G401.6 (cell line): Measurements from ENCODE around the gene CD58.

Experiments
- FAIRE-seq: peaks from 2 replicates; lab custom pipeline; 2012; peaks lifted over from hg19 to GRCh38; lab: Jason Lieb, UNC

The CD58 gene

DNA sequence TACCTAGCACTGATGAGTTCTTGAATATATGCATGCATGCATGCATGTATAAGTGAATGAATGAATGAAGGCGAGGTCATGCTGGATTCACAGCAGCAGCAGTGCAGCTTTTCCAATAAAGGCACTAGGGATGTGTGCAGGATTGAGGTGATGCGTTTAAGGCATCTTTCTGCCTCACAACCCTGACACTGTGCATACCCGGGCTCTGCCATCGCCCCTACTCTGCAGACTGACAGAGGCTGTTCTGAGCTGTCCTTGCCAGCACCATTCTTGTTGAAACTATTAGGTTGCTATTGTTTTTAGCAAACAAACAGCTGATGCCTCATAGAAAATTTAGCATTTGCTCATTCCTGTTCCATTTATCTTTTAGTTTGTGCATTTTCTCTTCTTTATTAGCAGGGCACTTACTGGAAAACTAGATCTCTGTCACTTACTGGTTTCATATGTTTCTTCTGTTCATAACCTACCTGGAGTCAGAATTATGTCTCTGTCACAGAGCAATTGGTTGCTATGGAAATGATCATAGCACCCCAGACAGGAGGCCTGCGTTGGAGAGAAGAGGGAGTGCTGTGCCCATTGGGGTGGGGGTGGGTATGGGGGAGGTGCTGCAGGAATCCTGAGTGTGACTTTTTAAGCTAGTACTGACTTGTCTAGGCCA, 79.0 kb downstream of the CD58 start:
- FAIRE-seq, result no peak

DNA sequence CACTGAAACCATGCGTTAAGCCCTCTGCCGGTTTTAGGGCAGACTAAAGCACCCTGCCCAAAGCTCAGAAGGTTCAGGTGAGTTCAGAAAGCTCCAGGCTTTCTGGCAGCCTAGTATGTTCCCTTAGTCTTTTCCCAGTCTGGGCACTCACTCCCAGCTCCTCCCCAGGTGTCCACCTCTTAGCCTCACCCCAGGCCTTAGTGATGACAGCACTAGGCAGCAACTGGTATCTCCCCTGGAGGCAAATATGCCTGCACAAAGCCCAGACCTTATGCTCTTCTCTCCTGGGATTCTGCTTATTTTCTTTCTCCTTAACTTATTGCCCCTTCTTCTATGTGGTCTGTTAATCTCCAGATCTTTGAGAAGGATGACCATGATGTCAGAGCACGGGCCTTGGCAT, 80.2 kb downstream of the CD58 start:
- no peak for FAIRE-seq

DNA sequence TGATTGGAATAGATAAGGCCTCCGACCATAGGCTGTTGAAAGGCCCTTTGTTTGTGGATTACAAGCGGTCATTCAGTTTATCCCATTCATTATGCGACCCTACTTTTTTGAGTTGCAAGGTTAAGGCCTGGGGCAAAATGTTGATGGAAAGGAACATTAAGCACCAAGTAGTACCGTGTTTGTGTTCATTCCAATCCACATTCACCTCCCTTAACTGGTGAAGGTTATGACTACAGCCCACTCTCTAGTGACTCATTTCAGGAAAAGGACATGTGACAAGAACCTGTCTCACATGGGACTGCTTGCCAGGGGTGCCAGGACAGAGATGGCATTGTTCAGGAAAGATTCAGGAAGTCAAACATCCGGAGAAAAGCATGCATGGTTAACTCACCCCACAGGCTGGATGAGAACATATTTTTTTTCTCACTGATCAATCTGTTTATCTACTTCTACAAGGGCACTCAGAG, 81.6 kb downstream of the CD58 start:
- no peak for FAIRE-seq

DNA sequence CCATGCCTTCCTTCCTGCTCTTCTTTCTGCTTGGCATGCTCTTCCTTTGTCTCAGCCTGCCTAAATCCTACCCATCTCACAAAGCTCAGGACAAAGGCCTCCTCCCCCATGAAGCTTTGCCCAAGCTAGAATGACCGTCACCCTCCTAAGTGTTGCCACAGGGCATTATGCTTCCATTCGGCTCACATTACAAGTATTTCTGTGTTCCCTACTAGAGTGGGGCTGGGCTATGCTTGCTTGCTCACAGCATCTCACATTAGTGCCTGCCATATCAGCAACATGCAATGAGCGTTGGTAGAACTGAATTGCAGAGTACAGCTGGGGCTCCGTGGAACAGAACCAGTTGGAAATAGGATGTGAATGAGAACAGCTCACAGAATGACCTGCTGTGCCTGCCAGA, 82.8 kb downstream of the CD58 start:
- FAIRE-seq, result no peak

DNA sequence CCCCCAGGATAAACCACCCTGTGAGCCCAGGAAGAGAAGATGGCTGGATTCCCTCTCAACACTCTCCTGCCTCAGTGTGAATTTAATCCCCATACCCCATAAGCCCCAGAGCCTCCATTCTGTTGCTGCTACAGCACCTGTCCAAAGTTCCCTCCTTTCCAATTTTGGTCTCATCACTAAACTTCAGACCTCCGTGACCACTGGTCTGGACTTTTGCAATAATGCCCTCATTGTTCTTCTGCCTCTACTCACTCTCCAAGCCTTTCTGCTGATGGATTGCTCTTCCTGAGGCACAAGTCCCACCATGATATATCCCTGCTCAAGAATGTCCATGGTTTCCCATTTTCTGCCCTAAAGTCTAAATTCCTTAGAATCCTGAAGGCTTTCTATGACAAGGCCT, 83.2 kb downstream of the CD58 start:
- no peak for FAIRE-seq

DNA sequence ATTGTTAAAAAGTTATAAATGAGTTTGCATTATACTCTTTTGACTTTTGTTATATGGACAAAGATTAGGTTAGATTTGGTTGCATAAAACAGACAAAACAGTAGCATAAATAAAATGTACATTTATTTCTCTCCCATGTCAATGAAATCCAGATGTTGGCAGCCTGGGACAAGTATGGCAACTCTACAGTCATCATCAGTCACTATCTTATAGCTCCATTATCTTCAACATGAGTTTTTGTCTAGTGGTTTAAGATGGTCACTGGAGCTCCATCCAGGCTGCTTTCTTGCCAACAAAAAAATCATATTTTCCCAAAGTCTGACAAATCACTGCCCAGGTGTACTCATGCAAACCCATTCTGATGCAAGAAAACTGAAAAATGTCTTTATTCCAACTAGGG, 83.8 kb downstream of the CD58 start:
- no peak for FAIRE-seq

DNA sequence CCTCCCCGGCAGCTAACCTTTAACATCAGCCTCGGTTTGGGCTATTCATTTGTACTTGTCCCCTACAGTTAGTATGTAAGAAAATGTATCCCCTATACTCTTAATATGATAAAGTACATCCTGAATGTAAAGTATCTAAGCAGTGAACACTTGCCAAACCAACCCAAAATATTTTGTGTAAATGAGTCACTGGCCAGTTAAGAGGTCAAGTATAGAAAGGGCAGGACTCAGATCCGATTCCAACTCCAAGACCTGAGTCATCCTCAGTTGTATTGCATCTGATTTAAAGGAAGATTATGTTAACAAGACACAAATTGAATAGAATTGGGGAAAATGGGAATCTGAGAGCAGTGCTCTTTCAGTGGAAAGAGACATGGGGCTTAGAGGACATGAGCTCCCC, 84.4 kb downstream of the CD58 start:
- FAIRE-seq, result no peak

DNA sequence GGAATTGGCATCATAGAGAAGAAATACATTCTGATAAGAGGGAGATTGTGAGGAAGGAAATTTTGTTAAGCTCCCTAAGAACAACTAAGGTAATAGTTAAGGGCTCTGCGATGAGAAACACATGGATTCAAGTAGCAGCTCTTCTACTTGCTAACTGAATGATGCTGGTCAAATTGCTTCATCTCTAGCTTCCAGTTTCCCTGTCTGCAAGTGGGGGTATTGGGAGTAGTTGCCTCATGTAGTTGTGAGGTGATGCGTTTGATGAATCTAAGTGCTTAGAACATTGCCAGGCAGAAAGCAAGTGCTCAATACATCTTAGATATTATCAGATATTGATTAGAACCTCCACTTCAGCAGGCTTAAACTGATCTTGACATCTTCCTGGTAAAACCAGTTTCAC, 84.8 kb downstream of the CD58 start:
- FAIRE-seq, result no peak

DNA sequence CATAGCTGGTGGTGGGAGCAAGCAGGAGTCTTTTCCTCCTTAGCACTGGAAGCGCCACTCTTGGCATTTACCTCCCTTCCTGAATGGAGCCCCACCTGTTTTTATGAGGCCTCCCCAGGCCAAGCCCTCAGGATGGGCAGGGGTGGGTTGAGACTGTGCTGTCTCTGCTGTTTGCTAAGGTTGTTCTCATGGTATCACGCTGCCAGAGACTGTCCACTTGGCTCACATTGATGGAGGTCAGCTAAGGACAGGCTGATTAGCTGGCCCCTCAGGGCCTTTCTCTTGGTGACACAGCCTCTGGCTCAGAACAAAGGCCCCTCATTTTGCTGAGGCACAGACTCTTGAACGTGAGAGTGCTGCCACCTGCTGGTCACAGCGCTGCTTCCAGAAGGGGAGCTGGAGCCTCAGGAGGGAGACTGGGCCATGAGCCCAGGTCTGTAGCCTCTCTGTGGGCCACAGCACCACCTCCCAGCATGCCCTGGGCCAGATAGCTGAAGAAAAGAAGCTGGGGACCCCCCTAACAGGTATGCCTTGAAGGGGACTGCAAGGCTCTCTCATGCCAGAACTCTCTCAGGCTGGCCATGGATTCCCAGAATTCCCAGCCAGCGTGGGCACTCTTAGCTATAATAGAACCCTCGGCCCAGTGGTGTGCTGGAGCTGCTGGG, 85.6 kb downstream of the CD58 start:
- FAIRE-seq, result no peak

DNA sequence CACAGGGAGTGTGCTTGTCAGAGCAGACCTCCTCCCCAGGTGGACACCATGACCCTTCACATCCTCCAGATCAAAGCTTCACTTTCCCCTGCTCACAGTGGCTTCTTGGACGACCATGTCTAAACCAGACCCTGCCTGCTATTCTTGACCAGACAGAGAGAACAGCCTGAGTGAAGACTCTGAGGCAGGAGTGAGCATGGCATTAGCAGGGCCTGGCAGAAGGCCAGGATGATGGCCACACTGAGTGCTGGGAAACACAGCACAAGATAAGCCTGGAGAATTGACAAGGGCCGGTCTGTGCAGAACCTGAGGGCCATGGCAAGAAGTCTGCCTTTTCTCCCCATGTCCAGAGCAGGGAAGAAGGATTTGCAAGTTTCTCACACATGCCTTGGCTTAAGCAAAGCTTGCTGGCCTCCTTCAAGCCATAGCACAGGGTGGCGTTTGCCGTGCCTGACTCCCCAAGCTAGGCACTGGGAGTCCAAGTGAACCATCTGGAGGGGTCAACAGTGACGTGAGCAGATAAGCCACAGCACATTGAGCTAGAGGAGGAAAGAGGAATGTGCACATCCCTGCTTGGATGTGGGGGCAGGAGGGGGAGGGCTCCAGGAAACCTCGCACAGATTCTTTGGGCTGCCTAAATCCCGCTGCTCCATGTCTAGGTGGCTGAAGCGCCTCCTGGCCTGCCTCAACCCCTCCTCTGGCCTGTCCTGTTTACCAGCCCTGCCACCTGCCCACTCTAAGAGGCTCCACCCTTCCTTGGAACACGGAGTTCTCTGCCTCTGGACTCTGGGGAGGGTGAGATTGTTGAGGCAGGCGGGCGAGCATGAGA, 87.1 kb downstream of the CD58 start:
- FAIRE-seq, result no peak

DNA sequence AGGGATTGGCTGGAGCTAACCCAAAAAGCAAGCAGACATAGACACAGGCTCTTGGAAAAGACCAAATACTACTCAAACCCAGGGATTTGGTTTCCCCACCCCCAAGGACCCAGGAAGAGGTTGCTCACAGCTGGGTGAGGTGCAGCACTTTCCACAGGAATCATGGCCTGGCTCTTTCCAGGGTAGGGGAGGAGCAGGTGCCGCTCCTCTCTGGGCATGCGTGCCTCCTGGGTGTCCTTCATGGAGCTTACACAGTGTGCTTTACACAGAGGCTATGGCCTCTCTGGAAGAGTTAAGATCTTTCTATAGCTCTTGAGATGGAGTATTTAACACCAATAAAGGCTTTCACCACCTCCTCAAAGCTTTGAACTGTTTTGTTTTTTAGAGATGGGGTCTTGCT, 88.3 kb downstream of the CD58 start:
- FAIRE-seq, result no peak

DNA sequence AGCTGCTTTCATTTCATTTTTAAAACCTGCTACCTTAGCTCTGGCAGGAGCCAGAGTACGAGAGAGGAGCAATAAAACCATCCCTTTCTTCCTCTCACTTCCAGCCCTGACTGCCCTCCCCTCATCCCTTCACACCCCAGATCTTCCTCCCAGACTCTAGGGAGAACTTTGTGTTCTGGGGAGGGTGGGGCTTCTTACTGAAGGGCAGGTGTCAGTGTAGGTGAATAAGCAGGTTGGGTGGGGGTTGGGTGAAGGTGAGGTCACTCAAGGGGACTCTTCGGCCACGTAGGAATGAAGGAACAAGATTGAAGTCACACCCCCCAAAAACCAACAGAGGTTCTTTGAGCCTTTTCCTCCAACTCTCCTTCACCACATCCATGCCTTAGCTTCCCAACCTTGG, 88.9 kb downstream of the CD58 start:
- FAIRE-seq, result no peak

DNA sequence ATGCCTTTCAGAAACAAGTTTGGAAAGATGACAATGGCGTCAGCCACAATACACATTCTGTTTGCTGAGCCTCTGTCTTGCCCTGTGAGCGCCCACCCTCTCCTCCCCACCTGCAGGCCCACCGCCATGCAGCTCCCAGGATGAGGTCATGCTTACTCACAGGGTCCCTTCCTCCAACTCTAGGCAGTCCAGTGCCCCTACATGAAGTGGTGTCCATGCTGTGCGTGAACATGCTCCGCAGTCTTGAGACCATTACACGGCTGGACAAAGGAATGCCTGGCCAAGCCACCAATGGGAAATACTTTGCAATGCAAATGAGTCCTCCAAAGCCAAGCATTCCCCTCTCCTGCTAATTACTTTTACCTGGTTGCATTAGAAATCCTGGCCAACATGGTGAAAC, 92.2 kb downstream of the CD58 start:
- FAIRE-seq, result no peak

DNA sequence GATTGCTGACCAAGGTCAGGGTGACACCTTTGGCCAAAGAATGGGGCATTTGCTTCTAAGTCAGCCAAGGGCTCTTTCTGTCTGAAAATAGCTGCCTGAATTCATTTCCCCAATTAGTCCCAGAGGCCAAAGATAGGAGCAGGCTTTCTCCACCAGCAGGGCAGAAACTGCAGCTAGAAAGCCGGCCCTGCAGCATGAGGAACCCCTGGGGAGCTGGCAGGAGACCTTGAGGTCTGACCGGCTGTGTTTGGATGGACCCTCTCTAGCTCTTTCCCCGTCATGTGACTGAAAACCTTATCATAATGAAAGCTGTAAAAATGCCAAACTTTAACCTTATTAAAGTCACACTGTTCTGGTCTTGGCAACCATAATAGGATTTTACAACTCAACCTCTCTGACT, 93.4 kb downstream of the CD58 start:
- FAIRE-seq, result no peak

DNA sequence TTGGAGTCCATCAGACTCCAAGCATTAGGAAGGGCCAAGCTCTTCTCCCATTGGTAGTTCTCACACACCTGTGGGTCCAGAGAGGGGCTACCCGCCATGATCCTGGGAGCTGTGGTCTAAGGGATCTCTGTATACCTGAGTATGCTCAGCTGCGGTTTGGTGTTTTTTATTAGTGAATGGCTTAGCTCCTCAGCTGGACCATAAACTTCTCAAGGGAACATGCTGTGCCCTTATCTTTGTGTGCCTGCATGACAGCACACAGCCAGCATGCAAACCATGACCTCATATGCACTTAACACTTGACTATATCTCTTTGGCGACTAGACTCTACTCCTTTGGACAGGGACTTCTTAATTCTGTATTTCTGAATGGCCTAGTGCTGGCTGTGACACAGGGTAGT, 94.5 kb downstream of the CD58 start:
- FAIRE-seq, result no peak

DNA sequence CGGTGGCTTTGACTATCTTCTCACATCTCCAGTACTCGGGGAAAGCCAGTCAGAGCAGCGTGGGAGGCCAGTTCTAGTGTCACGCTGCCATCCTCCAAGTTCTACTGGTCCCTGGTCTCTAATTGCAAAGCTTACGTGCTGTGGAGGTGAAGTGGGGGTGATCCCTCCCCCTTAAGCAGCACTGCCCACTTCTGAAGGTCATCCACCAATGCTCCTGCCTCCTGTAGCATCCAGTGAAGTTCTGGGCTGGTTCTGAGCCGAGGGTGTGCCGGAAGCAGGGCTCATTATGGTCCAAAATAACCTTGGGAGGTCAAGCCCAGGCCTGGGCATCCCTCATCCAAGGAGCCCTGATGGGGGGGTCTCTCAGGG, 95.0 kb downstream of the CD58 start:
- FAIRE-seq, result no peak

DNA sequence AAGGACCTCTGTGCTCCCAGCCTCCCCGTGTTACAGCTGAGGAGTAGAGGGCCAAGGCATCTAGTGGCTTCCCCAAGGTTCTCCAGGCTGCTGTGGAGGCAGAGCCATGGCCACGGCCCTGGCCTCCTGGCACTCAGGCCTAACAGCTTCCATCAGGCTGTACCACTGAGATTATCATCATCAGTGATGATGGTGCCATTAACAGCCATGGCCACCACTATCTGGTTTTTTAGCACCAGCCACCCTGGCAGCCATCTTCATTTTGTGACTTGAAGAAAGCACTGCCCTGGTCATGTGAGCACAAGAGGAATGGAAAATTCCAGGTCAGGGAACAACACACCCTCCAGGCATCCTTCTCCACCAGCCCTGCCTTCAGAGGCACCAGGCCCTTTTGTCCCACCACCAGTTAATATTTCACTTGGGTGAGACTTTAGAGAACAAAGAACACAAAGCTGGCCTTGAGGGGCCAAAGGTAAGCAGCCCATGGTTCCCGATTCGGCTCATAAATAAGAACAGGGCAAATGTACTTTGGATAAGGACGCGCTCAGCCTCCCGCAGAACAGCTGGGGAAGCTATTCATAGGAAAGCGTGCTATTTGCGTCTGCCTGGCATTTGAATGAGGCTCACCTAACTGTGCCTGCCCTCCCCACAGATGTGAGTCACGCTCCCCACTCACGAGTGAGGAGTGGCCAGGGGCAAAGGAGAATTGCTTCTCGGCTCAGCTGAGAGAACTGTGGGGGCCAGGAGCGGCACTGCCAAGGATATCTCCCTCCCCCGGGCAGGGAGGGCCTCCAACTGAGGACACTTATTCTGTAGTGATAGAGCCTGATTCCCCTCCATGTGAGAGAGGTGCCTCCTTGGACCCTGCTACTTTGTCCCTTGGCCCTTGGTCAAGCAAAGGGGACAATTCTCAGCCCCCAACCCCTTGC, 95.6 kb downstream of the CD58 start:
- FAIRE-seq, result no peak

DNA sequence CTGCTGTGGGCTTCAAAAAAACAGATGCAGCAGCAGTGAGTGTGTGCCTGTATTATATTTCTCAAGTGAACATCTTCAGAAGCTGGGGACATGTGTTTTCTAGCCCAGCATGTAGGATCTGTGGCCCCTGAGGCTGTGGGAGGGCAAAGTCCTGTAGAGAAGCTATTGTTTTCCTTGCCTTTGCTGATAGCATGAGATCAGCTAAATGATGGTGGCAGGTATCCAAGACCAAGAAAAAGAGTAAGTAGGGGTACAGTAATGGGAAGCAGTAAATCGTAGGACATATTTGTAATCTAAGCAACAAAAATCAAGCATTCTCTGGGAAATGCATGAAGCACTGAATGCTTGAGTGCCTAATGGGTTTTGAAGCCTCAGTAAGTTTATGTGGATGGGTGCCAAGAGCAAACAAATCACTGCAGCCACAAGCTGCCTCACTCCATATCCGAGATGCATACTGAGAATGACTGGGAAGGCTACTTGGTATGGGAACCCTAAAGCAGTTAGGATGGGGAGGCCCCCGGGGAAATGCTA, 98.3 kb downstream of the CD58 start:
- FAIRE-seq, result no peak

DNA sequence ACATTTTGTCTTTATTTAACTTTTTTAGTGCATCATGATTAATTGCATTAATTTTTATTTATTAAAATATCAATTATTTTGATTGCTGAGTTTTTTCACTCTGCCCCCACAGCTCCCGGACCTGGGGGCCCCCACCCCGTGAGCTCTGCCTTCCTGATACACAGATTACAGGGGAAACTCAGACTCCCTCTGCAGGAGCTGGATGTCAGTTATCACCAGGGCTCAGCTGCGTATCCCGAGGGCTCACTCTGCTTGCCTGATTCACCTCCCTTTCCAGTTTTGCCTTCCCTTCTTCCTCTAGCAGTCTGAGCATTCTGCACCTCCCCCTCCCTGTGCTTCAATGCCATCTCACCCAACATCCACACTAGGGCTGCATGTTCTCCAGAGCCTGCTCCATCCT, 99.6 kb downstream of the CD58 start:
- FAIRE-seq, result no peak

DNA sequence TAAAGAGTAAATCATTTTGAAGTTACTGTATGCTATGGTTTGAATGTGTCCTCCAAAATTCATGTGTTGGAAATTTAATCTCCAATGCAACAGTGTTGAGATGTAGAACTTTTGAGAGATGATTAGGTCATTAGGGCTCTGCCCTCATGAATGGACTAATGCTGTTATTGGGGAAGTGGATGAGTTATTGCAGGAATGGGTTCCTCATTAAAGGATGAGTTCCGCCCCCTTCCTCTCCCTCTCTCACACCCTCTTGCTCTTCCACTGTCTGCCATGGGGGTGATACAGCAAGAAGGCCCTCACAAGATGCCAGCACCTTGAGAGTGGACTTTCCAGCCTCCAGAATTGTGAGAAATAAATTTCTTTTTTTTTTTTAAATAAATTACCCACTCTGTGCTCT, 100.2 kb downstream of the CD58 start:
- FAIRE-seq, result no peak

DNA sequence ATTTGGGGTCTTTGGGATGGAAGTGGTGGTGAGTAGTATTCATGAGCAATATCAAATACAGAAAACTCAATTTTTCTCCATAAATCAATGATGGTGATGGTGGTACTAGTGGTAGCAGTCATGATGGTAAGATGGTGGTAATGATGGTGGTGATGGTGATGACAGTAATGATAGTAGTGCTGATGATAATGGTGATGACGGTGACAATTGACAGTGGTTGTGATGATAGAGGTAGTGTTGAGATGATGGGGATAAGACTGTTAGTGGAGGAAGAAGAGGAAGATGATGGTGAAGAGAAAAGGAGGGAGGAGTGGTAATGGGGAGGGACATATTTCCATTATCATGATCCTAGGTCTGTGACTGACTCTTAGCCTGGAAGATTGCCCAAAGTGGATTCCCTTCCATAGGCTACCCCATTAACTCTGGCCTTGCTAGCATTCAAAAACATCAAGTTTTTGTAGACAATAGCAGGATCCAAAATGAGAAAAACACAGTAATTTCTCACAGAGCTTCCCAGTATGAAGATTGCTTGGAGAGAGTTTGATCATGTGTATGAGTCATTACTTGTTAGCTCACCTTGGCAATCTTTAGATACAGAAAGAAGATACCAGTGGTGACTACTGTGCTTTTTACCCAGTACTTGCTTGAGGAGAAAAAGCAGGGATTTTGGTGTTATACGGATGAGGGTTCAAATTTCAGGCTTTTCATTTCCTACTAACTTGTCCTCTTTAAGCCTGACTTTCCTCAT, 103.8 kb downstream of the CD58 start:
- no peak for FAIRE-seq
